Measurements from ENCODE around the gene EIF4A3.

The EIF4A3 gene

DNA sequence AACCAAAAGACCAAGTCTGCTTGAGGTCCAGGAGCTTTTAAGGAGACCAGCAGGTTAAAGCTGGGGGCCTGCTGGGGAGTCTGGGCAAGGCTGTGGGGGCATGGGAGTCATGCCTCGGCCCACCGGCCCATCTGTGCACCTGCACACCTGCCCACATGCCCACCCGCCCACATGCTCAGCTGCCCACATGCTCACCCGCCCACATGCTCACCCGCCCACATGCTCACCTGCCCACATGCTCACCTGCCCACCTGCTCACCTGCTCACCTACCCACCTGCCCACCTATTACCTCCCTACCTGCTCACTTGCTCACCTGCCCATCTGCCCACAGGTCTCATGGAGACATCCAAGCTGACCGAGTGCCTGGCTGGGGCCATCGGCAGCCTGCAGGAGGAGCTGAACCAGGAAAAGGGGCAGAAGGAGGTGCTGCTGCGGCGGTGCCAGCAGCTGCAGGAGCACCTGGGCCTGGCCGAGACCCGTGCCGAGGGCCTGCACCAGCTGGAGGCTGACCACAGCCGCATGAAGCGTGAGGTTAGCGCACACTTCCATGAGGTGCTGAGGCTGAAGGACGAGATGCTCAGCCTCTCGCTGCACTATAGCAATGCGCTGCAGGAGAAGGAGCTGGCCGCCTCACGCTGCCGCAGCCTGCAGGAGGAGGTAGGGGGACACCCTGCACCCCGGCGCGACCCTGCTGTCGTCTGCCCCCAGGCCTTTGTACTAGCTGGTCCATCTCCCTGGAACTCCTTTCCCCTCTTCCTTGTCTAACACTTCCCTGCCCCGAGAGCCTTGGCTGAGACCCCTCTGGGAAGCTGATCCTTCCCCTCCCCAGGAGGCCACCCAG lies 36.9 kb upstream of the EIF4A3 start:
- Histone ChIP-seq H3K4me3 (IDR thresholded peaks at IDR 0.05; ENCODE audit: insufficient read depth, low read depth, low read length) (no peak overlapping the region), H3K79me2 (ENCODE audit: insufficient read depth, low read depth) (no peaks in the 10 kb centered on the region), H4K20me1 (ENCODE audit: insufficient read depth) (no peaks in the 10 kb centered on the region), H3K27ac (no peak overlapping the region), H3K36me3 (ENCODE audit: insufficient read depth) (no peaks in the 10 kb centered on the region), H2AFZ (ENCODE audit: low read depth) (no peak overlapping the region), H3K4me1 (ENCODE audit: low read depth, poor library complexity, severe bottlenecking) (no peaks in the 10 kb centered on the region), H3K27me3 (ENCODE audit: insufficient read depth, low read depth) (peaks cover 77% of the 10 kb centered on the region), H3K9ac (no peak overlapping the region), H3K4me2 (no peak overlapping the region)
- TF ChIP-seq, protein P1, sequence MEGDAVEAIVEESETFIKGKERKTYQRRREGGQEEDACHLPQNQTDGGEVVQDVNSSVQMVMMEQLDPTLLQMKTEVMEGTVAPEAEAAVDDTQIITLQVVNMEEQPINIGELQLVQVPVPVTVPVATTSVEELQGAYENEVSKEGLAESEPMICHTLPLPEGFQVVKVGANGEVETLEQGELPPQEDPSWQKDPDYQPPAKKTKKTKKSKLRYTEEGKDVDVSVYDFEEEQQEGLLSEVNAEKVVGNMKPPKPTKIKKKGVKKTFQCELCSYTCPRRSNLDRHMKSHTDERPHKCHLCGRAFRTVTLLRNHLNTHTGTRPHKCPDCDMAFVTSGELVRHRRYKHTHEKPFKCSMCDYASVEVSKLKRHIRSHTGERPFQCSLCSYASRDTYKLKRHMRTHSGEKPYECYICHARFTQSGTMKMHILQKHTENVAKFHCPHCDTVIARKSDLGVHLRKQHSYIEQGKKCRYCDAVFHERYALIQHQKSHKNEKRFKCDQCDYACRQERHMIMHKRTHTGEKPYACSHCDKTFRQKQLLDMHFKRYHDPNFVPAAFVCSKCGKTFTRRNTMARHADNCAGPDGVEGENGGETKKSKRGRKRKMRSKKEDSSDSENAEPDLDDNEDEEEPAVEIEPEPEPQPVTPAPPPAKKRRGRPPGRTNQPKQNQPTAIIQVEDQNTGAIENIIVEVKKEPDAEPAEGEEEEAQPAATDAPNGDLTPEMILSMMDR (conservative IDR thresholded peaks at IDR 0.05; ENCODE audit: low read depth, low read length), result no peak

- no peaks in the 10 kb centered on the region for H3K36me3 ChIP-seq (ENCODE audit: insufficient read depth)
- H3K27ac ChIP-seq, result no peak overlapping the region
- no peaks in the 10 kb centered on the region for H4K20me1 ChIP-seq (ENCODE audit: insufficient read depth)
- TF ChIP-seq, protein P1 (conservative IDR thresholded peaks at IDR 0.05; ENCODE audit: low read depth, low read length), result no peak
- H3K4me2 ChIP-seq, result no peak overlapping the region
- no peaks in the 10 kb centered on the region for H3K79me2 ChIP-seq (ENCODE audit: insufficient read depth, low read depth)
- H3K4me1 ChIP-seq (ENCODE audit: low read depth, poor library complexity, severe bottlenecking), result no peaks in the 10 kb centered on the region
- no peak overlapping the region for H3K9ac ChIP-seq
- no peak overlapping the region for H3K4me3 ChIP-seq (IDR thresholded peaks at IDR 0.05; ENCODE audit: insufficient read depth, low read depth, low read length)
- no peak overlapping the region for H2AFZ ChIP-seq (ENCODE audit: low read depth)
- peaks cover 69% of the 10 kb centered on the region for H3K27me3 ChIP-seq (ENCODE audit: insufficient read depth, low read depth)
Observed at GRCh38 chr17:80182845-80183223, 35.9 kb upstream of the EIF4A3 start.

GRCh38 chr17:80182118-80182844 lies 35.4 kb upstream of the EIF4A3 start:
- Histone ChIP-seq H3K4me3 (IDR thresholded peaks at IDR 0.05; ENCODE audit: insufficient read depth, low read depth, low read length) (no peak overlapping the region), H3K36me3 (ENCODE audit: insufficient read depth) (no peaks in the 10 kb centered on the region), H3K9ac (no peak overlapping the region), H2AFZ (ENCODE audit: low read depth) (no peak overlapping the region), H4K20me1 (ENCODE audit: insufficient read depth) (no peaks in the 10 kb centered on the region), H3K27ac (no peak overlapping the region), H3K79me2 (ENCODE audit: insufficient read depth, low read depth) (no peaks in the 10 kb centered on the region), H3K27me3 (ENCODE audit: insufficient read depth, low read depth) (peaks cover 63% of the 10 kb centered on the region), H3K4me2 (no peak overlapping the region), H3K4me1 (ENCODE audit: low read depth, poor library complexity, severe bottlenecking) (no peaks in the 10 kb centered on the region)
- TF ChIP-seq, protein P1 (conservative IDR thresholded peaks at IDR 0.05; ENCODE audit: low read depth, low read length), result no peak

- Histone ChIP-seq H3K9ac (no peak overlapping the region), H3K79me2 (ENCODE audit: insufficient read depth, low read depth) (no peaks in the 10 kb centered on the region), H3K27ac (no peak overlapping the region), H3K4me3 (IDR thresholded peaks at IDR 0.05; ENCODE audit: insufficient read depth, low read depth, low read length) (no peak overlapping the region), H4K20me1 (ENCODE audit: insufficient read depth) (no peaks in the 10 kb centered on the region), H3K27me3 (ENCODE audit: insufficient read depth, low read depth) (peaks cover 55% of the 10 kb centered on the region), H3K4me1 (ENCODE audit: low read depth, poor library complexity, severe bottlenecking) (no peaks in the 10 kb centered on the region), H3K36me3 (ENCODE audit: insufficient read depth) (no peaks in the 10 kb centered on the region), H3K4me2 (no peak overlapping the region), H2AFZ (ENCODE audit: low read depth) (no peak overlapping the region)
- TF ChIP-seq, protein P1 (conservative IDR thresholded peaks at IDR 0.05; ENCODE audit: low read depth, low read length), result no peak
Observed at GRCh38 chr17:80181431-80181830, 34.5 kb upstream of the EIF4A3 start.

Data from KMS-11 (cell line).